ENCODE results near the gene ACACA.

ACACA gene

GRCh38 chr17:37138571-37139120 lies 268.0 kb downstream of the ACACA start:
- H3K27me3 ChIP-seq (ENCODE audit: insufficient read depth, low read length, poor library complexity, severe bottlenecking), result no peaks in the 10 kb centered on the region
- no peaks in the 10 kb centered on the region for H3K9me2 ChIP-seq (replicated peaks; ENCODE audit: low read depth, low read length)
- H3K36me3 ChIP-seq (ENCODE audit: insufficient read depth, low read length), result no peaks in the 10 kb centered on the region; the same call in 1 of the 2 replicates
- H3K9me3 ChIP-seq (ENCODE audit: insufficient read depth, low read depth, low read length), result no peaks in the 10 kb centered on the region
- H3K9ac ChIP-seq (ENCODE audit: low read depth, low read length, poor library complexity, severe bottlenecking), result no peak overlapping the region
- H4K20me1 ChIP-seq (ENCODE audit: insufficient read depth, low read length, poor library complexity, severe bottlenecking), result no peaks in the 10 kb centered on the region
- TF ChIP-seq CTCF (conservative IDR thresholded peaks at IDR 0.05; ENCODE audit: low read length) (no peak), EZH2phosphoT487 (IDR thresholded peaks at IDR 0.05; ENCODE audit: borderline replicate concordance) (no peak)
- no peaks in the 10 kb centered on the region for H3K79me2 ChIP-seq (ENCODE audit: insufficient read depth, low read length)
- H2AFZ ChIP-seq (ENCODE audit: low read length), result no peak overlapping the region
- H3F3A ChIP-seq (ENCODE audit: low read depth), result peaks cover 5% of the 10 kb centered on the region
- H3K4me1 ChIP-seq (ENCODE audit: insufficient read depth, low read length, poor library complexity, severe bottlenecking), result peaks cover 24% of the 10 kb centered on the region
- no peak overlapping the region for H3K4me3 ChIP-seq (ENCODE audit: low read length, poor library complexity, severe bottlenecking)
- H3K4me2 ChIP-seq (ENCODE audit: low read depth, low read length, poor library complexity, severe bottlenecking), result no peak overlapping the region

GRCh38 chr17:37137906-37138514 lies 268.6 kb downstream of the ACACA start:
- Histone ChIP-seq H3K4me1 (ENCODE audit: insufficient read depth, low read length, poor library complexity, severe bottlenecking) (peaks cover 31% of the 10 kb centered on the region), H3K36me3 (ENCODE audit: insufficient read depth, low read length) (no peaks in the 10 kb centered on the region; the same call in 1 of the 2 replicates), H3K79me2 (ENCODE audit: insufficient read depth, low read length) (no peaks in the 10 kb centered on the region), H3K4me3 (ENCODE audit: low read length, poor library complexity, severe bottlenecking) (no peak overlapping the region), H3K27me3 (ENCODE audit: insufficient read depth, low read length, poor library complexity, severe bottlenecking) (no peaks in the 10 kb centered on the region), H4K20me1 (ENCODE audit: insufficient read depth, low read length, poor library complexity, severe bottlenecking) (no peaks in the 10 kb centered on the region), H3F3A (ENCODE audit: low read depth) (peaks cover 10% of the 10 kb centered on the region), H3K9ac (ENCODE audit: low read depth, low read length, poor library complexity, severe bottlenecking) (no peak overlapping the region), H3K4me2 (ENCODE audit: low read depth, low read length, poor library complexity, severe bottlenecking) (no peak overlapping the region), H3K9me2 (replicated peaks; ENCODE audit: low read depth, low read length) (no peaks in the 10 kb centered on the region), H2AFZ (ENCODE audit: low read length) (no peak overlapping the region), H3K9me3 (ENCODE audit: insufficient read depth, low read depth, low read length) (no peaks in the 10 kb centered on the region)
- TF ChIP-seq CTCF (conservative IDR thresholded peaks at IDR 0.05; ENCODE audit: low read length) (no peak), EZH2phosphoT487 (IDR thresholded peaks at IDR 0.05; ENCODE audit: borderline replicate concordance) (no peak)

DNA sequence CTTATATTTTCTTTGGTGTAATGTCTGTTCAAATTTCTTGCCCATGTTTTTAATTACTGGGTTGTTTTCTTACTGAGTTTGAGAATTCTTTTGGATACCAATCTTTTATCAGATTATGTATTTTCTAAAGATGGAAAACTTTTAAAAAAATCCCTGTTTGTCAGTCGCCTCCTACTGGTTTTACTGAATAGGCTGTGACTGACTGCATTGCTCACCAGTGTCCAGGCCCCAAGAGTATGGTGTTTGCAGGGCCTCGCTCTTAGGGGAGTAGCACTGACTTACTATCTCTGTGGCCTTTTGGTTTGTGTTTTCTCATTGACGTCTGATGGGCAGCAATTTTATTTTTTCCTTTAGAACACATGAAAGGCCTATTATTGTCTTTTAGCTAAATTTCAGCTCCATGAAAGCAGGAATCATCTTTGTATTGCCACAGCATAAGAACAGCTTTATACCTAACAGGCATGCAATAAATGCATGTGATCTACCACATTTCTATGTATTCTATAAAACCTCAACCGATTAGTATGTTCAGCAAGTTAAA lies 269.5 kb downstream of the ACACA start:
- no peaks in the 10 kb centered on the region for H3K79me2 ChIP-seq (ENCODE audit: insufficient read depth, low read length)
- peaks cover 39% of the 10 kb centered on the region for H3K4me1 ChIP-seq (ENCODE audit: insufficient read depth, low read length, poor library complexity, severe bottlenecking)
- no peaks in the 10 kb centered on the region for H3K27me3 ChIP-seq (ENCODE audit: insufficient read depth, low read length, poor library complexity, severe bottlenecking)
- no peaks in the 10 kb centered on the region for H3K9me2 ChIP-seq (replicated peaks; ENCODE audit: low read depth, low read length)
- no peaks in the 10 kb centered on the region for H3K9me3 ChIP-seq (ENCODE audit: insufficient read depth, low read depth, low read length)
- peak; percentile 41 for TF ChIP-seq CTCF (conservative IDR thresholded peaks at IDR 0.05; ENCODE audit: low read length)
- no peak for TF ChIP-seq EZH2phosphoT487 (IDR thresholded peaks at IDR 0.05; ENCODE audit: borderline replicate concordance)
- H3K9ac ChIP-seq (ENCODE audit: low read depth, low read length, poor library complexity, severe bottlenecking), result no peak overlapping the region
- H2AFZ ChIP-seq (ENCODE audit: low read length), result no peak overlapping the region
- peaks cover 10% of the 10 kb centered on the region for H3F3A ChIP-seq (ENCODE audit: low read depth)
- H3K36me3 ChIP-seq (ENCODE audit: insufficient read depth, low read length), result no peaks in the 10 kb centered on the region; the same call in 1 of the 2 replicates
- no peak overlapping the region for H3K4me3 ChIP-seq (ENCODE audit: low read length, poor library complexity, severe bottlenecking)
- H4K20me1 ChIP-seq (ENCODE audit: insufficient read depth, low read length, poor library complexity, severe bottlenecking), result no peaks in the 10 kb centered on the region
- no peak overlapping the region for H3K4me2 ChIP-seq (ENCODE audit: low read depth, low read length, poor library complexity, severe bottlenecking)

Measured in Loucy (cell line).